Neural crest cell (in vitro differentiated cells): ENCODE measurements around the gene SKIC2. TPM values are rescaled to one million over a fixed set of nuclear protein-coding genes. Genes with fewer than 3 reads are reported as not detected.
A peak's percentile ranks its signal among the peaks of the same experiment; 100 is the strongest.

ENCODE experiments used
- DNase-seq: peaks from one replicate; pipeline ENCODE4 v3.0.0; 2021; ENCODE audit warnings: low read depth, mixed read lengths, low spot score
- H3K27ac Mint-ChIP-seq: one replicate; pipeline ENCODE4 v1.8.0; 2021; ENCODE audit warnings: mild to moderate bottlenecking, mixed read lengths; ENCODE audit not compliant: unreplicated experiment
- H3K27me3 Mint-ChIP-seq: 2 replicates; pipeline ENCODE4 v1.8.0; 2021; ENCODE audit warnings: low read depth, mild to moderate bottlenecking, mixed read lengths
- H3K36me3 Mint-ChIP-seq: 2 replicates; pipeline ENCODE4 v1.8.0; 2021; ENCODE audit warnings: low read depth, mild to moderate bottlenecking, mixed read lengths
- H3K4me1 Mint-ChIP-seq: 2 replicates; pipeline ENCODE4 v1.8.0; 2021; ENCODE audit warnings: mixed read lengths
- H3K4me3 Mint-ChIP-seq: one replicate; pipeline ENCODE4 v1.8.0; 2021; ENCODE audit warnings: mild to moderate bottlenecking, mixed read lengths
- H3K9me3 Mint-ChIP-seq: 2 replicates; pipeline ENCODE4 v1.8.0; 2021; ENCODE audit warnings: mixed read lengths
- total RNA-seq: library from RNA; stranded (reverse); gene quantifications from 2 replicates; pipeline ENCODE4 v1.2.1, GENCODE V29; 2021
- TF ChIP-seq, protein P1 (sequence below): fragments of 200-600 bp; sonication (generic); conservative IDR thresholded peaks from 2 replicates; pipeline ENCODE4 v1.5.0; 2021; ENCODE audit warnings: antibody characterized with exemption, mild to moderate bottlenecking

Gene SKIC2
- total RNA-seq, 1 donor from 2014 or later, result 88.7 TPM

DNA sequence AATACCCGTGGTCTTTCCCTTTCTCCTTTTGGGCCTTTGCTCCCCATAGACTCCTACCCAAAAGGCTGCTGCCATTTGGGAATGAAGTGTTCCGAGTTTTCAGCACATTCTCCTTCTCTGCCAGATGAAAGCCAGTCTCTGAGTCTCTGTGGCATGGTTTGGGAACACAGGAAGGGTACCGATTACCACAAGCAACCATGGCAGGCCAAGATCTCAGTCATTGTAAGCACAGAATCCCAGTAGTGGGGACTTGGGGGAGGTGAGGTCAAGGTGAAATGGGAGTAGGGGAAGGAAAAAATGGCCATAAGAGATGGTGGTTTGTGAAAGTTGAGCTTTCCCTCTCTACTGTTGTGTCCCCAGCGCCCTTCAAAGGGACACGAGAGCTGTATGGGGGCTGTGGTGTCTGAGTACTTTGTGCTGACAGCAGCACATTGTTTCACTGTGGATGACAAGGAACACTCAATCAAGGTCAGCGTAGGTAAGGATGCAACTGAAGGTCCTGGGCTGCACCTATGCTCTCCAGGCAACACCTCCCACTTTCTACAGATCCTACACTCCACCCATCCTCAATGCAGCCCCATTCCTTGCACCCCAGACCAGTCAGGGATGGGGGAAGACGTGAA, 8.9 kb upstream of the SKIC2 start:
- no peak overlapping the region for H3K4me3 Mint-ChIP-seq
- TF ChIP-seq, protein P1, sequence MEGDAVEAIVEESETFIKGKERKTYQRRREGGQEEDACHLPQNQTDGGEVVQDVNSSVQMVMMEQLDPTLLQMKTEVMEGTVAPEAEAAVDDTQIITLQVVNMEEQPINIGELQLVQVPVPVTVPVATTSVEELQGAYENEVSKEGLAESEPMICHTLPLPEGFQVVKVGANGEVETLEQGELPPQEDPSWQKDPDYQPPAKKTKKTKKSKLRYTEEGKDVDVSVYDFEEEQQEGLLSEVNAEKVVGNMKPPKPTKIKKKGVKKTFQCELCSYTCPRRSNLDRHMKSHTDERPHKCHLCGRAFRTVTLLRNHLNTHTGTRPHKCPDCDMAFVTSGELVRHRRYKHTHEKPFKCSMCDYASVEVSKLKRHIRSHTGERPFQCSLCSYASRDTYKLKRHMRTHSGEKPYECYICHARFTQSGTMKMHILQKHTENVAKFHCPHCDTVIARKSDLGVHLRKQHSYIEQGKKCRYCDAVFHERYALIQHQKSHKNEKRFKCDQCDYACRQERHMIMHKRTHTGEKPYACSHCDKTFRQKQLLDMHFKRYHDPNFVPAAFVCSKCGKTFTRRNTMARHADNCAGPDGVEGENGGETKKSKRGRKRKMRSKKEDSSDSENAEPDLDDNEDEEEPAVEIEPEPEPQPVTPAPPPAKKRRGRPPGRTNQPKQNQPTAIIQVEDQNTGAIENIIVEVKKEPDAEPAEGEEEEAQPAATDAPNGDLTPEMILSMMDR, result no peak

DNA sequence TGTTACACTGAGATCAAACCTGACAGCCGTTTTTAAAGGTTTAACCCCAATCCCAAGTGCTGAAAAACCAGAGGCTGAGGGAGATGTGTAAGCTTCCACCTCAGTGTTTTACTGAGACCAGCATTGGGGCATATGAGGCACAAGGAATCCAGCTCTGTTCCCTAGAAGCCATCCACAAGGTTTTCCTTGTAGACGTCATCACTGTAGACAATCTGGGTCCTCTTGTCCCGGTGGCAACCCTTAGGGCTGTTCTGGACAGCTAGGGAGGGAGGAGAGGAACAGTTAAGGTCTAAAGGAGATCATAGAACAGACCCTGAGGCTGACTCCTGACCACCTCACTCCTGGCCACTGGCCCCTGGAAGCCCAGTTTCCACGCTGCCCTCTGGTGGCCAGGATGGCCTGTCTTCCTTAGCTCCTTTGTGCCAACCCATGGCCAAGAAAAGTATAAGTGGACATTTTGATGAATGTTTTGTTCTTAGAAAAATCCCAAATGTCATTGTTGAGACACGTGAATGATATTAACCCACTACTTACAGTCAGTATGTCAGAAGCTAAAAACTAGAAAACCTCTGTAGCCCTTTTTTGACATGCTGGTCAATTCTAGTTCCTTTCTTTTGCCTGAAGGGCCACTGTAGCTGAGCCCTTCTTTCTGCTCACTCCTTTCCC, 6.7 kb upstream of the SKIC2 start:
- Mint-ChIP-seq H3K36me3 (peaks cover 15% of the 10 kb centered on the region), H3K9me3 (peaks cover 3% of the 10 kb centered on the region), H3K27ac (no peak overlapping the region)

More for the DNA sequence above, 8.9 kb upstream of the SKIC2 start:
- Mint-ChIP-seq H3K4me1 (no peaks in the 10 kb centered on the region), H3K27ac (no peak overlapping the region), H3K9me3 (peaks cover 3% of the 10 kb centered on the region), H3K27me3 (peaks cover 34% of the 10 kb centered on the region), H3K36me3 (peaks cover 15% of the 10 kb centered on the region)
- no peak for DNase-seq

DNA sequence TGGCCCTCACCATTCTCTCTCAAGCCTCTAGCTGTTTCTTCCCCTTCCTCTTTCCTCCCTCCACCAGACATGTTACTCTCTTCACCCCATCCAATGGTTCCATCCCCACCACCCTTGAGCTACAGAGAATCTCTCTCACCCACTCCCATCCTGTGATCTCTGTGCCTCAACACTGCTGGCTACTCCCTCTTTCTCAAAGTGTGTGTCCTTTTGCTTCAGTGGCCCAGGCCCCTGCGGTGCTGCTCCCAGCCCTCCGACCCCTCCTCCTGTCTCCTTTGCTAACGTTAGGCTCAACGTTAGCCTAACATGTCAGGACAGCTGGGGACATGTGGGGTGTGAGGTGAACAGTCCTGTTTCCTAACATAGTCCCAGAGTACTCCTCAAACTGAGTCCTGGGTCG, 6.1 kb upstream of the SKIC2 start:
- TF ChIP-seq, protein P1, result no peak
- peaks cover 3% of the 10 kb centered on the region for H3K9me3 Mint-ChIP-seq
- H3K27ac Mint-ChIP-seq, result no peak overlapping the region
- H3K4me3 Mint-ChIP-seq, result peak overlapping the region; percentile 68
- peaks cover 15% of the 10 kb centered on the region for H3K36me3 Mint-ChIP-seq
- peaks cover 9% of the 10 kb centered on the region for H3K4me1 Mint-ChIP-seq
- H3K27me3 Mint-ChIP-seq, result peaks cover 7% of the 10 kb centered on the region
- DNase-seq, result no peak

More for the DNA sequence above, 6.7 kb upstream of the SKIC2 start:
- peaks cover 12% of the 10 kb centered on the region for H3K27me3 Mint-ChIP-seq
- TF ChIP-seq, protein P1, result peak; percentile 80
- peak; percentile 61 for DNase-seq
- H3K4me3 Mint-ChIP-seq, result peak overlapping the region; percentile 68
- peaks cover 3% of the 10 kb centered on the region for H3K4me1 Mint-ChIP-seq

DNA sequence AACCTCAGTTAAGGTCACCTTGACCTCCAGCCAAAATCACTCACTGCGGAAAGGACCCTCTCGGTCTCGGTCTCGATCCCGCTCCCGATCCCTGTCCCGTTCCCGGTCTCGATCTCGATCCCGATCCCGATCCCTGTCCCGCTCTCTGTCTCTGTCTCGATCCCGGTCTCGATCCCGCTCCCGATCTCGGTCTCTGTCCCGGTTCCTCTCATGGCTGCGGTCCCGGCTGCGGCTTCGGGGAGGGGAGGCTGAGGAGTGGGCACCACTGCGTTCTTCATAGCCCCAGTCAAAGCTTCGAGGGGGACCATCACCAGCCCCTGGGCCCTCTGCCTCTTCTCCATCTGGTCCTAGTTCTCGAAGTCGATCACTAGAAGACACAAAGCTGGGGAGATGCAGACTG, 4.5 kb upstream of the SKIC2 start:
- peaks cover 21% of the 10 kb centered on the region for H3K4me1 Mint-ChIP-seq
- H3K9me3 Mint-ChIP-seq, result no peaks in the 10 kb centered on the region
- H3K4me3 Mint-ChIP-seq, result peak overlapping the region; percentile 67
- peaks cover 15% of the 10 kb centered on the region for H3K36me3 Mint-ChIP-seq
- TF ChIP-seq, protein P1, result no peak
- no peaks in the 10 kb centered on the region for H3K27me3 Mint-ChIP-seq
- DNase-seq, result no peak
- H3K27ac Mint-ChIP-seq, result no peak overlapping the region

DNA sequence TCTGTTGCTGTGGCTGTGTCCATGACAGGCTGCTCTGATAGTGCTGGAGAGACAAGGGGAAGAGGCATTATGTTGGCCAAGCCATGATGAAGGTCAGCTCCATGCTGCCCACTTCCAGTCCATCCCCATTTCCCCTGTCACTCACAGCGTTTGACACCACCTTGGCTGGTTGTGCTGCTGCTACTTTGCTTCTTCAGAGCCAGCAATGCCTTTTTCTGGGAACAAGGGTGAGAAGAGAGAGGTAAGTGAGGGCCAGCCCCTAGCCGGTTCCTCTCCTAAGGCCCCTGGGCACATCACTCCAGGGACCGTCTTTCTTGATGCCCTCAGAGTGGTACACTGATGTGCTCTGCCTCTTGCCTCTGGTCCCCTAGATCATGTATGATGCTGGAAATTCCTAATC, 2.2 kb upstream of the SKIC2 start:
- peaks cover 11% of the 10 kb centered on the region for H3K36me3 Mint-ChIP-seq
- H3K4me3 Mint-ChIP-seq, result peak overlapping the region; percentile 98
- DNase-seq, result no peak
- peaks cover 27% of the 10 kb centered on the region for H3K4me1 Mint-ChIP-seq
- TF ChIP-seq, protein P1, result no peak
- no peaks in the 10 kb centered on the region for H3K27me3 Mint-ChIP-seq
- no peak overlapping the region for H3K27ac Mint-ChIP-seq
- H3K9me3 Mint-ChIP-seq, result no peaks in the 10 kb centered on the region
